H1 (cell line): Measurements from ENCODE around the gene MAPK14. TPM values are rescaled to one million over a fixed set of nuclear protein-coding genes. Genes with fewer than 3 reads are reported as not detected.

Experiments
- CTCF ChIA-PET: fragments of 300-600 bp; sonication (Branson Sonifier 250); formaldehyde crosslinking; loops from one replicate; lab custom pipeline; 2021; ENCODE audit not compliant: partially characterized antibody; lab: Charles Lee
- POLR2A ChIA-PET: fragments of 300-600 bp; sonication (Branson Sonifier 250); formaldehyde crosslinking; loops from one replicate; lab custom pipeline; 2021; ENCODE audit warnings: inconsistent platforms; ENCODE audit not compliant: partially characterized antibody; lab: Charles Lee
- DNase-seq, 2 experiments: peaks; one replicate each; pipeline versions ENCODE4 v3.0.0 to v3.0.0-alpha.2; 2010 to 2022; ENCODE audit warnings: low spot score in 2 of 2, low read depth in 1 of 2, mixed read lengths in 1 of 2
- FAIRE-seq: peaks from 2 replicates; lab custom pipeline; 2011; peaks lifted over from hg19 to GRCh38; lab: Jason Lieb, UNC
- H2AFZ ChIP-seq: 2 replicates; pipeline ENCODE4 v1.8.1; 2012; ENCODE audit warnings: low read length, inconsistent platforms
- H2AK5ac ChIP-seq: 2 replicates; pipeline ENCODE4 v1.6.1; 2013; ENCODE audit warnings: low read depth, low read length
- H2BK120ac ChIP-seq: replicated peaks from 2 replicates; pipeline ENCODE3; 2013; ENCODE audit warnings: low read depth, low read length, inconsistent platforms
- H2BK12ac ChIP-seq: 2 replicates; pipeline ENCODE4 v1.6.1; 2013; ENCODE audit warnings: low read depth, low read length
- H2BK15ac ChIP-seq: 2 replicates; pipeline ENCODE4 v1.6.1; 2013; ENCODE audit warnings: low read length
- H2BK20ac ChIP-seq: 2 replicates; pipeline ENCODE4 v1.6.1; 2013; ENCODE audit warnings: low read length
- H2BK5ac ChIP-seq: 2 replicates; pipeline ENCODE4 v1.6.1; 2013; ENCODE audit warnings: low read depth, low read length
- H3K14ac ChIP-seq: 2 replicates; pipeline ENCODE4 v1.6.1; 2013; ENCODE audit warnings: inconsistent platforms; ENCODE audit not compliant: insufficient read length
- H3K18ac ChIP-seq: 2 replicates; pipeline ENCODE4 v1.6.1; 2013; ENCODE audit warnings: low read length; ENCODE audit errors: extremely low read depth
- H3K23ac ChIP-seq: 2 replicates; pipeline ENCODE4 v1.6.1; 2013; ENCODE audit warnings: inconsistent platforms; ENCODE audit not compliant: insufficient read length
- H3K23me2 ChIP-seq: 2 replicates; pipeline ENCODE4 v1.6.1; 2013; ENCODE audit warnings: low read depth, low read length
- H3K27ac ChIP-seq: 2 replicates; pipeline ENCODE4 v1.6.1; 2011; ENCODE audit warnings: low read depth, low read length, inconsistent platforms
- H3K27me3 ChIP-seq, 4 experiments: replicated peaks in 1 of 4; 1 replicate in 1 of 4; 2 replicates in 3 of 4; pipeline versions ENCODE4 v1.6.1 to v1.8.1; 2011 to 2013; ENCODE audit warnings: low read length in 3 of 4, mild to moderate bottlenecking in 3 of 4, inconsistent platforms in 2 of 4, mixed read lengths in 2 of 4, moderate library complexity in 1 of 4; ENCODE audit not compliant: control insufficient read depth in 3 of 4, insufficient read depth in 3 of 4; ENCODE audit errors: extremely low read depth in 1 of 4
- H3K36me3 ChIP-seq, 4 experiments: 2 replicates each; pipeline versions ENCODE4 v1.6.1 to v1.8.1; 2011 to 2013; ENCODE audit warnings: mild to moderate bottlenecking in 4 of 4, low read length in 3 of 4, moderate library complexity in 2 of 4, control low read depth in 1 of 4, inconsistent platforms in 1 of 4; ENCODE audit not compliant: insufficient read depth in 4 of 4, control insufficient read depth in 2 of 4
- H3K4ac ChIP-seq: replicated peaks from 2 replicates; pipeline ENCODE3; 2013; ENCODE audit warnings: low read length, low read depth, mixed read lengths, inconsistent platforms; ENCODE audit not compliant: insufficient read length
- H3K4me1 ChIP-seq, 4 experiments: replicated peaks in 1 of 4; 1 replicate in 1 of 4; 2 replicates in 3 of 4; pipeline versions ENCODE4 v1.6.1 to v1.8.1; 2011 to 2013; ENCODE audit warnings: low read length in 3 of 4, inconsistent platforms in 2 of 4, mixed read lengths in 1 of 4; ENCODE audit not compliant: insufficient read depth in 4 of 4, control insufficient read depth in 3 of 4
- H3K4me2 ChIP-seq, 2 experiments: 2 replicates each; pipeline versions ENCODE4 v1.6.1 to v1.8.1; 2011 to 2013; ENCODE audit warnings: low read depth in 2 of 2, low read length in 2 of 2, control low read depth in 1 of 2, inconsistent platforms in 1 of 2, mild to moderate bottlenecking in 1 of 2; ENCODE audit not compliant: insufficient read depth in 1 of 2
- H3K4me3 ChIP-seq, 4 experiments: fragments of 200-600, 300-600 bp in 1 of 4; sonication (generic), shearing (Covaris generic), sonication (Bioruptor Twin) in 1 of 4; 2 replicates each; pipeline versions ENCODE4 v1.5.1 to v1.8.1; 2011 to 2016; ENCODE audit warnings: low read length in 4 of 4, low read depth in 3 of 4, control low read depth in 2 of 4, inconsistent platforms in 2 of 4, mild to moderate bottlenecking in 2 of 4, mixed read lengths in 1 of 4, moderate library complexity in 1 of 4; ENCODE audit not compliant: insufficient read depth in 2 of 4; ENCODE audit errors: extremely low read depth in 1 of 4
- H3K56ac ChIP-seq: replicated peaks from 2 replicates; pipeline ENCODE3; 2013; ENCODE audit warnings: low read depth, mild to moderate bottlenecking, mixed read lengths, low read length, inconsistent platforms; ENCODE audit not compliant: insufficient read length
- H3K79me1 ChIP-seq: 2 replicates; pipeline ENCODE4 v1.6.1; 2013; ENCODE audit warnings: low read depth, low read length, control low read depth
- H3K79me2 ChIP-seq, 2 experiments: 2 replicates each; pipeline versions ENCODE4 v1.6.1 to v1.8.1; 2012 to 2013; ENCODE audit warnings: low read length in 2 of 2, mild to moderate bottlenecking in 2 of 2, inconsistent platforms in 1 of 2; ENCODE audit not compliant: insufficient read depth in 2 of 2, control insufficient read depth in 1 of 2
- H3K9ac ChIP-seq, 4 experiments: replicated peaks in 1 of 4; 1 replicate in 1 of 4; 2 replicates in 3 of 4; pipeline versions ENCODE4 v1.6.1 to v1.8.1; 2011 to 2013; ENCODE audit warnings: low read depth in 3 of 4, low read length in 3 of 4, control low read depth in 2 of 4, mild to moderate bottlenecking in 2 of 4, moderate library complexity in 2 of 4, inconsistent platforms in 1 of 4; ENCODE audit errors: extremely low read depth in 1 of 4
- H3K9me3 ChIP-seq, 2 experiments: 2 replicates each; pipeline versions ENCODE4 v1.6.1 to v1.8.1; 2012 to 2013; ENCODE audit warnings: mild to moderate bottlenecking in 2 of 2, moderate library complexity in 2 of 2, control low read depth in 1 of 2, inconsistent platforms in 1 of 2, low read depth in 1 of 2, low read length in 1 of 2, mixed read lengths in 1 of 2; ENCODE audit not compliant: insufficient read depth in 2 of 2
- H4K20me1 ChIP-seq, 2 experiments: replicated peaks in 1 of 2; 2 replicates each; pipeline versions ENCODE3 to v1.8.1; 2011 to 2013; ENCODE audit warnings: inconsistent platforms in 2 of 2, low read length in 2 of 2, mild to moderate bottlenecking in 1 of 2; ENCODE audit not compliant: insufficient read depth in 2 of 2, control insufficient read depth in 1 of 2
- H4K5ac ChIP-seq: 2 replicates; pipeline ENCODE4 v1.6.1; 2013; ENCODE audit warnings: low read length, low read depth, mixed read lengths, inconsistent platforms; ENCODE audit not compliant: insufficient read length
- H4K8ac ChIP-seq: 2 replicates; pipeline ENCODE4 v1.8.0; 2013; ENCODE audit warnings: mild to moderate bottlenecking, moderate library complexity, low read length, inconsistent platforms; ENCODE audit not compliant: insufficient read depth; ENCODE audit errors: extremely low read depth
- H4K91ac ChIP-seq: replicated peaks from 2 replicates; pipeline ENCODE3; 2013; ENCODE audit warnings: low read length, mixed read lengths, inconsistent platforms; ENCODE audit not compliant: insufficient read length
- EGR1 ChIP-seq: IDR thresholded peaks from 2 replicates; pipeline ENCODE4 v1.6.1; 2011; ENCODE audit warnings: low read depth, low read length, borderline replicate concordance
- HDAC2 ChIP-seq, 2 experiments: fragments of 300-600 bp in 1 of 2; sonication (generic) in 1 of 2; IDR thresholded peaks; 2 replicates each; pipeline ENCODE4 v1.6.1; 2011 to 2012; ENCODE audit warnings: low read depth in 2 of 2, low read length in 2 of 2, mild to moderate bottlenecking in 2 of 2, moderate library complexity in 2 of 2, borderline replicate concordance in 1 of 2, inconsistent platforms in 1 of 2
- HDAC6 ChIP-seq: IDR thresholded peaks from one replicate; pipeline ENCODE4 v1.7.1; 2012; ENCODE audit warnings: low read depth, mild to moderate bottlenecking, inconsistent platforms, low read length, moderate library complexity
- JUN ChIP-seq: IDR thresholded peaks from 2 replicates; pipeline ENCODE4 v1.6.1; 2011; ENCODE audit warnings: low read depth, mild to moderate bottlenecking, improper control_type of control experiment, low read length
- KDM1A ChIP-seq: fragments of 200-600, 300-600 bp; sonication (generic); IDR thresholded peaks from 2 replicates; pipeline ENCODE4 v1.7.1; 2016; ENCODE audit warnings: mild to moderate bottlenecking, low read length, borderline replicate concordance
- NANOG ChIP-seq: IDR thresholded peaks from 2 replicates; pipeline ENCODE4 v1.6.1; 2011; ENCODE audit warnings: low read length, low read depth, mild to moderate bottlenecking, inconsistent platforms; ENCODE audit not compliant: insufficient read depth, poor library complexity, severe bottlenecking
- POU5F1 ChIP-seq: IDR thresholded peaks from 2 replicates; pipeline ENCODE4 v1.6.1; 2011; ENCODE audit warnings: low read depth, mild to moderate bottlenecking, low read length, moderate library complexity
- SAP30 ChIP-seq: fragments of 300-600 bp; sonication (generic); IDR thresholded peaks from 2 replicates; pipeline ENCODE4 v1.7.1; 2012; ENCODE audit warnings: low read length, moderate library complexity, mild to moderate bottlenecking, inconsistent platforms; ENCODE audit not compliant: insufficient read depth, insufficient replicate concordance
- SIRT6 ChIP-seq: IDR thresholded peaks from one replicate; pipeline ENCODE4 v1.7.1; 2012; ENCODE audit warnings: low read length, inconsistent platforms
- SRF ChIP-seq: IDR thresholded peaks from 2 replicates; pipeline ENCODE4 v1.6.1; 2011; ENCODE audit warnings: mild to moderate bottlenecking, low read depth, low read length, moderate library complexity
- ZNF274 ChIP-seq: IDR thresholded peaks from 2 replicates; pipeline ENCODE4 v1.7.0; 2012; ENCODE audit warnings: low read length, borderline replicate concordance; ENCODE audit errors: extremely low read depth
- WGBS, 2 experiments: shearing (Covaris generic) in 1 of 2; methylation state at CpG; one replicate each; pipeline versions ENCODE4 v1.1.6 to v1.1.7; 2013 to 2015; ENCODE audit warnings: low lambda C conversion rate in 2 of 2, mixed read lengths in 2 of 2, inconsistent platforms in 1 of 2, low coverage in 1 of 2, missing lambda C conversion rate in 1 of 2; ENCODE audit not compliant: insufficient replicate concordance in 2 of 2, insufficient coverage in 1 of 2, insufficient read length in 1 of 2; ENCODE audit errors: extremely low coverage in 1 of 2, missing lambda C conversion rate in 1 of 2; 5-methylcytosine and 5-hydroxymethylcytosine counted together
- polyA plus RNA-seq, 7 experiments: library from polyadenylated mRNA; depleted of rRNA in 3 of 7; stranded (reverse) in 5 of 7; unstranded in 2 of 7; fragments of >200 nt in 5 of 7; fragments of 200-250 nt in 2 of 7; gene quantifications; 1 replicate in 5 of 7; 2 replicates in 1 of 7; 4 replicates in 1 of 7; pipeline versions ENCODE4 v1.2.1 to v1.2.3, GENCODE V29; 2011 to 2013; ENCODE audit warnings: missing spikeins in 2 of 7, mixed read lengths in 2 of 7
- total RNA-seq: library from RNA; stranded (reverse); fragmentation: NEBNext Ultra II Directional; extraction: Animal tissue kit (Norgen Biotek cat#: 25700); gene quantifications from 2 replicates; pipeline ENCODE4 v1.2.1, GENCODE V29; 2021
- TF ChIP-seq, protein P1 (sequence below): IDR thresholded peaks from 2 replicates; pipeline ENCODE4 v1.6.1; 2012; ENCODE audit warnings: low read length, inconsistent platforms

MAPK14 gene
- total and polyA plus RNA-seq, 2 of the 8 experiments (the other 6 are each of a cell fraction or from before 2014, with no cell fraction given) = 18.1 to 39.3 TPM

DNA sequence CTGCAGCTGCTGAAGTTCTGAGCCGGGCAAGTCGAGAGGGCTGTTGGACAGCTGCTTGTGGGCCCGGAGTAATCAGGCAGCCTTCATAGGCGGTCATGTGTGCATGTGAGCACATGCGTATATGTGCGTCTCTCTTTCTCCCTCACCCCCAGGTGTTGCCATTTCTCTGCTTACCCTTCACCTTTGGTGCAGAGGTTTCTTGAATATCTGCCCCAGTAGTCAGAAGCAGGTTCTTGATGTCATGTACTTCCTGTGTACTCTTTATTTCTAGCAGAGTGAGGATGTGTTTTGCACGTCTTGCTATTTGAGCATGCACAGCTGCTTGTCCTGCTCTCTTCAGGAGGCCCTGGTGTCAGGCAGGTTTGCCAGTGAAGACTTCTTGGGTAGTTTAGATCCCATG is 81.5 kb downstream of the MAPK14 start:
- no peaks in the 10 kb centered on the region for H3K27me3 ChIP-seq
- H3K9me3 ChIP-seq = no peaks in the 10 kb centered on the region
- H3K23me2 ChIP-seq = no peaks in the 10 kb centered on the region; the same call in 1 of the 2 replicates
- no peak overlapping the region for H2BK5ac ChIP-seq
- no peak overlapping the region for H2AFZ ChIP-seq
- H3K4me1 ChIP-seq = peaks cover 0 to 3% (median 0%) of the 10 kb centered on the region in 4 experiments; a peak in 2 of 7 replicates
- H3K56ac ChIP-seq = no peak overlapping the region
- no peak overlapping the region for H2AK5ac ChIP-seq
- H4K20me1 ChIP-seq = peaks cover 0 to 2% of the 10 kb centered on the region in 2 experiments
- H2BK20ac ChIP-seq = no peak overlapping the region
- H3K27ac ChIP-seq = no peak overlapping the region
- H2BK15ac ChIP-seq = no peak overlapping the region
- H4K91ac ChIP-seq = no peak overlapping the region
- FAIRE-seq (no peak), DNase-seq (no peak)
- 85% methylated on average over 7 of the region's 7 CpGs; no CpG with 5 or more reads in 1 of the 2 experiments for WGBS, 2 experiments
- H3K79me2 ChIP-seq = no peaks in the 10 kb centered on the region
- no peak overlapping the region for H3K18ac ChIP-seq
- H2BK120ac ChIP-seq = no peak overlapping the region
- POLR2A ChIA-PET = no interaction called here
- H3K4me3 ChIP-seq = no peak overlapping the region
- H3K9ac ChIP-seq = no peak overlapping the region
- no peaks in the 10 kb centered on the region for H3K79me1 ChIP-seq
- no peak overlapping the region for H3K14ac ChIP-seq
- H2BK12ac ChIP-seq = no peak overlapping the region
- no peak overlapping the region for H3K23ac ChIP-seq
- no peak overlapping the region for H3K4me2 ChIP-seq
- H4K5ac ChIP-seq = no peak overlapping the region
- peaks cover 0 to 25% (median 14%) of the 10 kb centered on the region in 4 experiments; a peak in 6 of 8 replicates for H3K36me3 ChIP-seq
- CTCF ChIA-PET = interaction anchor here (1.1 kb wide), 1 partner anchor 12 kb away, joined by 3 read pairs; no protein-coding TSS in a partner anchor
- no peak overlapping the region for H3K4ac ChIP-seq
- no peak overlapping the region for H4K8ac ChIP-seq
- no peak for TF ChIP-seq SRF
- no peak for TF ChIP-seq SIRT6
- no peak for TF ChIP-seq KDM1A
- TF ChIP-seq JUN = no peak
- TF ChIP-seq, protein P1, sequence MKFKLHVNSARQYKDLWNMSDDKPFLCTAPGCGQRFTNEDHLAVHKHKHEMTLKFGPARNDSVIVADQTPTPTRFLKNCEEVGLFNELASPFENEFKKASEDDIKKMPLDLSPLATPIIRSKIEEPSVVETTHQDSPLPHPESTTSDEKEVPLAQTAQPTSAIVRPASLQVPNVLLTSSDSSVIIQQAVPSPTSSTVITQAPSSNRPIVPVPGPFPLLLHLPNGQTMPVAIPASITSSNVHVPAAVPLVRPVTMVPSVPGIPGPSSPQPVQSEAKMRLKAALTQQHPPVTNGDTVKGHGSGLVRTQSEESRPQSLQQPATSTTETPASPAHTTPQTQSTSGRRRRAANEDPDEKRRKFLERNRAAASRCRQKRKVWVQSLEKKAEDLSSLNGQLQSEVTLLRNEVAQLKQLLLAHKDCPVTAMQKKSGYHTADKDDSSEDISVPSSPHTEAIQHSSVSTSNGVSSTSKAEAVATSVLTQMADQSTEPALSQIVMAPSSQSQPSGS = no peak
- no peak for TF ChIP-seq ZNF274
- no peak for TF ChIP-seq HDAC6
- TF ChIP-seq POU5F1 = no peak
- no peak for TF ChIP-seq HDAC2 (IDR thresholded peaks at IDR 0.05; ENCODE audit: borderline replicate concordance in 1 of 2, low read depth in 2 of 2, low read length in 2 of 2)
- no peak for TF ChIP-seq EGR1
- TF ChIP-seq NANOG = no peak
- no peak for TF ChIP-seq SAP30
